Parathyroid adenoma (tissue), 2 donors: Measurements from ENCODE around the gene BAZ1B.
"Not testable (repeated sequence)": the region's sequence is repeated elsewhere in the genome, so short reads cannot be mapped to it uniquely, and the experiment has no call there.

Experiments
- H2AFZ ChIP-seq: fragments of 300-600 bp; sonication (generic); one replicate; pipeline ENCODE4 v1.7.0; 2017; ENCODE audit warnings: antibody characterized with exemption, mild to moderate bottlenecking
- H3K27ac ChIP-seq: fragments of 300-600 bp; sonication (generic); one replicate; pipeline ENCODE4 v1.7.0; 2017
- H3K27me3 ChIP-seq: fragments of 300-600 bp; sonication (generic); one replicate; pipeline ENCODE4 v1.7.0; 2017; ENCODE audit warnings: low read length; ENCODE audit not compliant: control insufficient read depth, insufficient read depth
- H3K36me3 ChIP-seq: fragments of 300-600 bp; sonication (generic); one replicate; pipeline ENCODE4 v1.7.0; 2017; ENCODE audit warnings: low read length; ENCODE audit not compliant: control insufficient read depth, insufficient read depth
- H3K4me1 ChIP-seq: fragments of 300-600 bp; sonication (generic); one replicate; pipeline ENCODE4 v1.7.0; 2017; ENCODE audit warnings: control low read depth
- H3K4me2 ChIP-seq: fragments of 300-600 bp; sonication (generic); one replicate; pipeline ENCODE4 v1.7.0; 2017; ENCODE audit warnings: low read length
- H3K4me3 ChIP-seq: fragments of 300-600 bp; sonication (generic); one replicate; pipeline ENCODE4 v1.7.0; 2017; ENCODE audit warnings: low read depth, low read length
- H3K79me2 ChIP-seq: fragments of 300-600 bp; sonication (generic); one replicate; pipeline ENCODE4 v1.7.0; 2017; ENCODE audit warnings: control low read depth
- H3K9ac ChIP-seq: fragments of 300-600 bp; sonication (generic); one replicate; pipeline ENCODE4 v1.7.0; 2017; ENCODE audit warnings: mild to moderate bottlenecking
- H3K9me3 ChIP-seq: fragments of 300-600 bp; sonication (generic); one replicate; pipeline ENCODE4 v1.7.0; 2017; ENCODE audit warnings: low read length; ENCODE audit not compliant: control insufficient read depth
- CTCF ChIP-seq: fragments of 300-600 bp; sonication (generic); IDR thresholded peaks from one replicate; pipeline ENCODE4 v1.7.0; 2017; ENCODE audit warnings: antibody characterized with exemption, mild to moderate bottlenecking
- donor health status: primary hyperparathyroidism.

BAZ1B gene

DNA sequence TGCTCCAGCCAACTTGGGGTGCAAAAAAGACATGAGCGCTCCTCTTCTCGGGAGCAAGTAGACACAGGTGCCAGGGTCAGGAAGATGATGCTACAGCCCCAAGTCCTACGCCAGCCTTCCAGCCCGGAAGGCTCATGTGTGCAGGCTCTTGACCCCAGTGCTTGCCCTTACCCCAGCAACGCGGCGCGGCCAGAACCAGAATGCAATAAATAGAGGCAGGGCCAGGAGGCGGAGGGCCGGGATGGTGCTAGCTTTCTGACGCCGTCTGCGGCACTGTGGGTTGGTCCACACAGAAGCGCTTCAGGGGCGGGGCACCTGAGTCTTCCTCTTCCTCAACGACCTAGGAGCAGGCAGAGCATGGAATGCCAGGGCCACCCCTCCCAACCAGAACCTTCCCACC, 15.0 kb upstream of the BAZ1B start:
- Histone ChIP-seq H3K4me3 (no peak overlapping the region), H3K36me3 (no peaks in the 10 kb centered on the region), H3K4me2 (no peak overlapping the region), H3K79me2 (peaks cover 20% of the 10 kb centered on the region), H3K27ac (no peak overlapping the region), H3K27me3 (no peaks in the 10 kb centered on the region), H3K4me1 (no peaks in the 10 kb centered on the region), H3K9ac (no peak overlapping the region), H2AFZ (no peak overlapping the region), H3K9me3 (no peaks in the 10 kb centered on the region)
- no peak for TF ChIP-seq CTCF

GRCh38 chr7:73536479-73536878, 14.4 kb upstream of the BAZ1B start:
- no peak overlapping the region for H3K27ac ChIP-seq
- TF ChIP-seq CTCF, result no peak
- no peak overlapping the region for H3K4me2 ChIP-seq
- H3K9ac ChIP-seq, result no peak overlapping the region
- H3K9me3 ChIP-seq, result no peaks in the 10 kb centered on the region
- H3K4me3 ChIP-seq, result no peak overlapping the region
- H3K36me3 ChIP-seq, result no peaks in the 10 kb centered on the region
- no peaks in the 10 kb centered on the region for H3K4me1 ChIP-seq
- no peak overlapping the region for H2AFZ ChIP-seq
- no peaks in the 10 kb centered on the region for H3K27me3 ChIP-seq
- H3K79me2 ChIP-seq, result peaks cover 14% of the 10 kb centered on the region

- not testable (repeated sequence) for H3K9ac ChIP-seq, H3K79me2 ChIP-seq, H3K4me3 ChIP-seq, H3K9me3 ChIP-seq, H3K4me1 ChIP-seq, H3K36me3 ChIP-seq, H3K4me2 ChIP-seq, H3K27ac ChIP-seq, H3K27me3 ChIP-seq, H2AFZ ChIP-seq
Measured at GRCh38 chr7:73535918-73536317, 13.8 kb upstream of the BAZ1B start.

DNA sequence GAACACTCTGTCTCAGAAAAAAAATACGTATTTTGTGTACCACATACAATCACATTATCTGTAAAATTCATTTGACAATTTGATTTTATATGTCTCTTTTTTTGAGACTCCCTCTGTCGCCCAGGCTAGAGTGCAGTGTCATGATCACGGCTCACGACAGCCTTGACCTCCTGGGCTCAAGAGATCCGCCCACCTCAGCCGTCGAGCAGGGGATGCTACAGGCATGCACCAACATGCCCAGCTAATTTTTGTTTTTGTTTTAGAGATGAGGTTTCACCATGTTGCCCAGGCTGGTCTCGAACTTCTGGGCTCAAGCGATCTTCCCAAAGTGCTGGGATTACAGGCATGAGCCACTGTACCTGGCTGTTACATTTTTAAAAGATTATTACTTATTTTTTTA, 11.6 kb upstream of the BAZ1B start:
- H3K27ac ChIP-seq, result no peak overlapping the region
- H3K9ac ChIP-seq, result no peak overlapping the region
- no peak for TF ChIP-seq CTCF
- H3K4me2 ChIP-seq, result no peak overlapping the region
- H3K36me3 ChIP-seq, result no peaks in the 10 kb centered on the region
- H2AFZ ChIP-seq, result no peak overlapping the region
- H3K79me2 ChIP-seq, result no peaks in the 10 kb centered on the region
- no peaks in the 10 kb centered on the region for H3K9me3 ChIP-seq
- no peaks in the 10 kb centered on the region for H3K4me1 ChIP-seq
- H3K4me3 ChIP-seq, result no peak overlapping the region
- H3K27me3 ChIP-seq, result no peaks in the 10 kb centered on the region

GRCh38 chr7:73532224-73532623, 10.1 kb upstream of the BAZ1B start:
- no peak for TF ChIP-seq CTCF
- Histone ChIP-seq H3K9me3 (no peaks in the 10 kb centered on the region), H3K27me3 (no peaks in the 10 kb centered on the region), H3K4me2 (no peak overlapping the region), H2AFZ (no peak overlapping the region), H3K9ac (no peak overlapping the region), H3K27ac (no peak overlapping the region), H3K79me2 (no peaks in the 10 kb centered on the region), H3K36me3 (no peaks in the 10 kb centered on the region), H3K4me1 (no peaks in the 10 kb centered on the region), H3K4me3 (no peak overlapping the region)
